H1 (cell line): Measurements from ENCODE around the gene FOXL1. TPM values are rescaled to one million over a fixed set of nuclear protein-coding genes. Genes with fewer than 3 reads are reported as not detected.

ENCODE experiments used
- CTCF ChIA-PET: fragments of 300-600 bp; sonication (Branson Sonifier 250); formaldehyde crosslinking; loops from one replicate; lab custom pipeline; 2021; ENCODE audit not compliant: partially characterized antibody; lab: Charles Lee
- POLR2A ChIA-PET: fragments of 300-600 bp; sonication (Branson Sonifier 250); formaldehyde crosslinking; loops from one replicate; lab custom pipeline; 2021; ENCODE audit warnings: inconsistent platforms; ENCODE audit not compliant: partially characterized antibody; lab: Charles Lee
- DNase-seq, 2 experiments: peaks; one replicate each; pipeline versions ENCODE4 v3.0.0 to v3.0.0-alpha.2; 2010 to 2022; ENCODE audit warnings: low spot score in 2 of 2, low read depth in 1 of 2, mixed read lengths in 1 of 2
- FAIRE-seq: peaks from 2 replicates; lab custom pipeline; 2011; peaks lifted over from hg19 to GRCh38; lab: Jason Lieb, UNC
- H2AFZ ChIP-seq: 2 replicates; pipeline ENCODE4 v1.8.1; 2012; ENCODE audit warnings: low read length, inconsistent platforms
- H2AK5ac ChIP-seq: 2 replicates; pipeline ENCODE4 v1.6.1; 2013; ENCODE audit warnings: low read depth, low read length
- H2BK120ac ChIP-seq: replicated peaks from 2 replicates; pipeline ENCODE3; 2013; ENCODE audit warnings: low read depth, low read length, inconsistent platforms
- H2BK12ac ChIP-seq: 2 replicates; pipeline ENCODE4 v1.6.1; 2013; ENCODE audit warnings: low read depth, low read length
- H2BK15ac ChIP-seq: 2 replicates; pipeline ENCODE4 v1.6.1; 2013; ENCODE audit warnings: low read length
- H2BK20ac ChIP-seq: 2 replicates; pipeline ENCODE4 v1.6.1; 2013; ENCODE audit warnings: low read length
- H2BK5ac ChIP-seq: 2 replicates; pipeline ENCODE4 v1.6.1; 2013; ENCODE audit warnings: low read depth, low read length
- H3K14ac ChIP-seq: 2 replicates; pipeline ENCODE4 v1.6.1; 2013; ENCODE audit warnings: inconsistent platforms; ENCODE audit not compliant: insufficient read length
- H3K18ac ChIP-seq: 2 replicates; pipeline ENCODE4 v1.6.1; 2013; ENCODE audit warnings: low read length; ENCODE audit errors: extremely low read depth
- H3K23ac ChIP-seq: 2 replicates; pipeline ENCODE4 v1.6.1; 2013; ENCODE audit warnings: inconsistent platforms; ENCODE audit not compliant: insufficient read length
- H3K23me2 ChIP-seq: 2 replicates; pipeline ENCODE4 v1.6.1; 2013; ENCODE audit warnings: low read depth, low read length
- H3K27ac ChIP-seq: 2 replicates; pipeline ENCODE4 v1.6.1; 2011; ENCODE audit warnings: low read depth, low read length, inconsistent platforms
- H3K27me3 ChIP-seq, 4 experiments: replicated peaks in 1 of 4; 1 replicate in 1 of 4; 2 replicates in 3 of 4; pipeline versions ENCODE4 v1.6.1 to v1.8.1; 2011 to 2013; ENCODE audit warnings: low read length in 3 of 4, mild to moderate bottlenecking in 3 of 4, inconsistent platforms in 2 of 4, mixed read lengths in 2 of 4, moderate library complexity in 1 of 4; ENCODE audit not compliant: control insufficient read depth in 3 of 4, insufficient read depth in 3 of 4; ENCODE audit errors: extremely low read depth in 1 of 4
- H3K36me3 ChIP-seq, 4 experiments: 2 replicates each; pipeline versions ENCODE4 v1.6.1 to v1.8.1; 2011 to 2013; ENCODE audit warnings: mild to moderate bottlenecking in 4 of 4, low read length in 3 of 4, moderate library complexity in 2 of 4, control low read depth in 1 of 4, inconsistent platforms in 1 of 4; ENCODE audit not compliant: insufficient read depth in 4 of 4, control insufficient read depth in 2 of 4
- H3K4ac ChIP-seq: replicated peaks from 2 replicates; pipeline ENCODE3; 2013; ENCODE audit warnings: low read length, low read depth, mixed read lengths, inconsistent platforms; ENCODE audit not compliant: insufficient read length
- H3K4me1 ChIP-seq, 4 experiments: replicated peaks in 1 of 4; 1 replicate in 1 of 4; 2 replicates in 3 of 4; pipeline versions ENCODE4 v1.6.1 to v1.8.1; 2011 to 2013; ENCODE audit warnings: low read length in 3 of 4, inconsistent platforms in 2 of 4, mixed read lengths in 1 of 4; ENCODE audit not compliant: insufficient read depth in 4 of 4, control insufficient read depth in 3 of 4
- H3K4me2 ChIP-seq, 2 experiments: 2 replicates each; pipeline versions ENCODE4 v1.6.1 to v1.8.1; 2011 to 2013; ENCODE audit warnings: low read depth in 2 of 2, low read length in 2 of 2, control low read depth in 1 of 2, inconsistent platforms in 1 of 2, mild to moderate bottlenecking in 1 of 2; ENCODE audit not compliant: insufficient read depth in 1 of 2
- H3K4me3 ChIP-seq, 4 experiments: fragments of 200-600, 300-600 bp in 1 of 4; sonication (generic), shearing (Covaris generic), sonication (Bioruptor Twin) in 1 of 4; 2 replicates each; pipeline versions ENCODE4 v1.5.1 to v1.8.1; 2011 to 2016; ENCODE audit warnings: low read length in 4 of 4, low read depth in 3 of 4, control low read depth in 2 of 4, inconsistent platforms in 2 of 4, mild to moderate bottlenecking in 2 of 4, mixed read lengths in 1 of 4, moderate library complexity in 1 of 4; ENCODE audit not compliant: insufficient read depth in 2 of 4; ENCODE audit errors: extremely low read depth in 1 of 4
- H3K56ac ChIP-seq: replicated peaks from 2 replicates; pipeline ENCODE3; 2013; ENCODE audit warnings: low read depth, mild to moderate bottlenecking, mixed read lengths, low read length, inconsistent platforms; ENCODE audit not compliant: insufficient read length
- H3K79me1 ChIP-seq: 2 replicates; pipeline ENCODE4 v1.6.1; 2013; ENCODE audit warnings: low read depth, low read length, control low read depth
- H3K79me2 ChIP-seq, 2 experiments: 2 replicates each; pipeline versions ENCODE4 v1.6.1 to v1.8.1; 2012 to 2013; ENCODE audit warnings: low read length in 2 of 2, mild to moderate bottlenecking in 2 of 2, inconsistent platforms in 1 of 2; ENCODE audit not compliant: insufficient read depth in 2 of 2, control insufficient read depth in 1 of 2
- H3K9ac ChIP-seq, 4 experiments: replicated peaks in 1 of 4; 1 replicate in 1 of 4; 2 replicates in 3 of 4; pipeline versions ENCODE4 v1.6.1 to v1.8.1; 2011 to 2013; ENCODE audit warnings: low read depth in 3 of 4, low read length in 3 of 4, control low read depth in 2 of 4, mild to moderate bottlenecking in 2 of 4, moderate library complexity in 2 of 4, inconsistent platforms in 1 of 4; ENCODE audit errors: extremely low read depth in 1 of 4
- H3K9me3 ChIP-seq, 2 experiments: 2 replicates each; pipeline versions ENCODE4 v1.6.1 to v1.8.1; 2012 to 2013; ENCODE audit warnings: mild to moderate bottlenecking in 2 of 2, moderate library complexity in 2 of 2, control low read depth in 1 of 2, inconsistent platforms in 1 of 2, low read depth in 1 of 2, low read length in 1 of 2, mixed read lengths in 1 of 2; ENCODE audit not compliant: insufficient read depth in 2 of 2
- H4K20me1 ChIP-seq, 2 experiments: replicated peaks in 1 of 2; 2 replicates each; pipeline versions ENCODE3 to v1.8.1; 2011 to 2013; ENCODE audit warnings: inconsistent platforms in 2 of 2, low read length in 2 of 2, mild to moderate bottlenecking in 1 of 2; ENCODE audit not compliant: insufficient read depth in 2 of 2, control insufficient read depth in 1 of 2
- H4K5ac ChIP-seq: 2 replicates; pipeline ENCODE4 v1.6.1; 2013; ENCODE audit warnings: low read length, low read depth, mixed read lengths, inconsistent platforms; ENCODE audit not compliant: insufficient read length
- H4K8ac ChIP-seq: 2 replicates; pipeline ENCODE4 v1.8.0; 2013; ENCODE audit warnings: mild to moderate bottlenecking, moderate library complexity, low read length, inconsistent platforms; ENCODE audit not compliant: insufficient read depth; ENCODE audit errors: extremely low read depth
- H4K91ac ChIP-seq: replicated peaks from 2 replicates; pipeline ENCODE3; 2013; ENCODE audit warnings: low read length, mixed read lengths, inconsistent platforms; ENCODE audit not compliant: insufficient read length
- ASH2L ChIP-seq: fragments of 200-600, 300-600 bp; sonication (generic); IDR thresholded peaks from one replicate; pipeline ENCODE4 v1.7.1; 2017; ENCODE audit warnings: low read length
- BRCA1 ChIP-seq: IDR thresholded peaks from 2 replicates; pipeline ENCODE4 v1.6.1; 2012; ENCODE audit warnings: low read depth, low read length, improper control_type of control experiment
- EZH2 ChIP-seq: fragments of 200-600 bp; sonication (generic); IDR thresholded peaks from 2 replicates; pipeline ENCODE4 v1.7.1; 2012; ENCODE audit warnings: low read depth, mild to moderate bottlenecking, moderate library complexity, low read length, inconsistent platforms; ENCODE audit not compliant: severe bottlenecking
- GABPA ChIP-seq: IDR thresholded peaks from 2 replicates; pipeline ENCODE4 v1.6.1; 2011; ENCODE audit warnings: mild to moderate bottlenecking, low read length, moderate library complexity, borderline replicate concordance; ENCODE audit not compliant: insufficient read depth
- NANOG ChIP-seq: IDR thresholded peaks from 2 replicates; pipeline ENCODE4 v1.6.1; 2011; ENCODE audit warnings: low read length, low read depth, mild to moderate bottlenecking, inconsistent platforms; ENCODE audit not compliant: insufficient read depth, poor library complexity, severe bottlenecking
- RFX5 ChIP-seq: IDR thresholded peaks from 2 replicates; pipeline ENCODE4 v1.6.1; 2011; ENCODE audit warnings: low read depth, low read length, improper control_type of control experiment, borderline replicate concordance
- RXRA ChIP-seq: IDR thresholded peaks from 2 replicates; pipeline ENCODE4 v1.6.1; 2011; ENCODE audit warnings: low read depth, mild to moderate bottlenecking, low read length, moderate library complexity; ENCODE audit not compliant: insufficient read depth
- SAP30 ChIP-seq: fragments of 300-600 bp; sonication (generic); IDR thresholded peaks from 2 replicates; pipeline ENCODE4 v1.7.1; 2012; ENCODE audit warnings: low read length, moderate library complexity, mild to moderate bottlenecking, inconsistent platforms; ENCODE audit not compliant: insufficient read depth, insufficient replicate concordance
- SIRT6 ChIP-seq: IDR thresholded peaks from one replicate; pipeline ENCODE4 v1.7.1; 2012; ENCODE audit warnings: low read length, inconsistent platforms
- SP1 ChIP-seq: IDR thresholded peaks from 2 replicates; pipeline ENCODE4 v1.6.1; 2011; ENCODE audit warnings: low read depth, low read length
- TBP ChIP-seq: IDR thresholded peaks from 2 replicates; pipeline ENCODE4 v1.6.1; 2011; ENCODE audit warnings: low read depth, low read length, improper control_type of control experiment
- WGBS, 2 experiments: shearing (Covaris generic) in 1 of 2; methylation state at CpG; one replicate each; pipeline versions ENCODE4 v1.1.6 to v1.1.7; 2013 to 2015; ENCODE audit warnings: low lambda C conversion rate in 2 of 2, mixed read lengths in 2 of 2, inconsistent platforms in 1 of 2, low coverage in 1 of 2, missing lambda C conversion rate in 1 of 2; ENCODE audit not compliant: insufficient replicate concordance in 2 of 2, insufficient coverage in 1 of 2, insufficient read length in 1 of 2; ENCODE audit errors: extremely low coverage in 1 of 2, missing lambda C conversion rate in 1 of 2; 5-methylcytosine and 5-hydroxymethylcytosine counted together
- polyA plus RNA-seq, 7 experiments: library from polyadenylated mRNA; depleted of rRNA in 3 of 7; stranded (reverse) in 5 of 7; unstranded in 2 of 7; fragments of >200 nt in 5 of 7; fragments of 200-250 nt in 2 of 7; gene quantifications; 1 replicate in 5 of 7; 2 replicates in 1 of 7; 4 replicates in 1 of 7; pipeline versions ENCODE4 v1.2.1 to v1.2.3, GENCODE V29; 2011 to 2013; ENCODE audit warnings: missing spikeins in 2 of 7, mixed read lengths in 2 of 7
- total RNA-seq: library from RNA; stranded (reverse); fragmentation: NEBNext Ultra II Directional; extraction: Animal tissue kit (Norgen Biotek cat#: 25700); gene quantifications from 2 replicates; pipeline ENCODE4 v1.2.1, GENCODE V29; 2021
- TF ChIP-seq, protein P1 (sequence below): IDR thresholded peaks from 2 replicates; pipeline ENCODE4 v1.6.1; 2012; ENCODE audit warnings: inconsistent platforms
- TF ChIP-seq, protein P2 (sequence below): IDR thresholded peaks from 2 replicates; pipeline ENCODE4 v1.6.1; 2011; ENCODE audit warnings: low read length, improper control_type of control experiment

FOXL1 gene
- total and polyA plus RNA-seq, 2 of the 8 experiments (the other 6 are each of a cell fraction or from before 2014, with no cell fraction given), result 0.03 TPM; not detected in 1

DNA sequence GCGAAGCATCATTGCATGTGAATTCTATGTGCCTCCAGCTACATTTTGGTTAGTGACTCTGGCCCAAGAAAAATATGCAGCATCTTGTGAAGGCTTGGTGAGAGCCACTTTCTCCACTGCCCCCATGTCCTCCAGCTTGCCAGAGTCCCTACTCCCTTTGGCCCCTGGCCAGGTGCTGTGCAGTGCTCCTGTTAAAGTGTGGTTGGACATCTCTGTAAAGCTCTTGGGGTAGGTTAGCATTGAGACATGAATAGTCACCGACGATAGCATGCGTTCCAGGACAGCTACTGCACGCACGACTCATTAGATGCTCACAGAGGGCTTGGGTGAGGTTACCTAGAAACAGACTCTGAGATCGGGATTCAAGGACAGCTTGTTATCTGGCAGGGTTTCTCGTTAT, 48.6 kb downstream of the FOXL1 start:
- FAIRE-seq, result no peak
- Histone ChIP-seq H3K4ac (no peak overlapping the region), H2BK120ac (no peak overlapping the region), H3K9me3 (no peaks in the 10 kb centered on the region), H3K4me3 (no peak overlapping the region), H3K56ac (no peak overlapping the region), H3K27ac (no peak overlapping the region), H3K36me3 (no peaks in the 10 kb centered on the region), H3K23ac (no peak overlapping the region), H4K20me1 (no peaks in the 10 kb centered on the region), H2AK5ac (no peak overlapping the region), H3K79me2 (no peaks in the 10 kb centered on the region), H3K79me1 (no peaks in the 10 kb centered on the region), H2BK5ac (no peak overlapping the region), H2BK20ac (no peak overlapping the region), H4K8ac (no peak overlapping the region; the same call in 1 of the 2 replicates), H3K14ac (no peak overlapping the region), H3K23me2 (no peaks in the 10 kb centered on the region), H3K18ac (no peak overlapping the region), H3K4me1 (no peaks in the 10 kb centered on the region; a peak in 1 of 7 replicates), H2AFZ (no peak overlapping the region), H4K5ac (no peak overlapping the region), H3K9ac (no peak overlapping the region), H2BK12ac (no peak overlapping the region), H2BK15ac (no peak overlapping the region), H3K4me2 (no peak overlapping the region), H4K91ac (no peak overlapping the region), H3K27me3 (0 out of 7 replicates have a peak, but pooled peaks cover 0 to 2% (median 0%) of the 10 kb centered on the region in 4 experiments)
- POLR2A ChIA-PET, result no interaction called here
- no peak for DNase-seq
- WGBS, 2 experiments, result 89% methylated on average over 8 of the region's 8 CpGs; no CpG with 5 or more reads in 1 of the 2 experiments
- CTCF ChIA-PET, result interaction anchor here (0.6 to 0.9 kb wide), 2 partner anchors 12 to 908 kb away, joined by 3 read pairs; no protein-coding TSS in a partner anchor
- no peak for TF ChIP-seq NANOG
- no peak for TF ChIP-seq SIRT6
- TF ChIP-seq TBP, result no peak
- no peak for TF ChIP-seq EZH2
- no peak for TF ChIP-seq BRCA1
- TF ChIP-seq GABPA, result no peak
- no peak for TF ChIP-seq SAP30
- no peak for TF ChIP-seq RXRA
- TF ChIP-seq ASH2L, result no peak
- no peak for TF ChIP-seq SP1
- no peak for TF ChIP-seq RFX5
- TF ChIP-seq, protein P1, sequence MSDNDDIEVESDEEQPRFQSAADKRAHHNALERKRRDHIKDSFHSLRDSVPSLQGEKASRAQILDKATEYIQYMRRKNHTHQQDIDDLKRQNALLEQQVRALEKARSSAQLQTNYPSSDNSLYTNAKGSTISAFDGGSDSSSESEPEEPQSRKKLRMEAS, result no peak
- TF ChIP-seq, protein P2, sequence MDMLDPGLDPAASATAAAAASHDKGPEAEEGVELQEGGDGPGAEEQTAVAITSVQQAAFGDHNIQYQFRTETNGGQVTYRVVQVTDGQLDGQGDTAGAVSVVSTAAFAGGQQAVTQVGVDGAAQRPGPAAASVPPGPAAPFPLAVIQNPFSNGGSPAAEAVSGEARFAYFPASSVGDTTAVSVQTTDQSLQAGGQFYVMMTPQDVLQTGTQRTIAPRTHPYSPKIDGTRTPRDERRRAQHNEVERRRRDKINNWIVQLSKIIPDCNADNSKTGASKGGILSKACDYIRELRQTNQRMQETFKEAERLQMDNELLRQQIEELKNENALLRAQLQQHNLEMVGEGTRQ, result no peak
